HG03064 (cell line): ENCODE data around the gene PDE4D.
A peak's percentile ranks its signal among the peaks of the same experiment; 100 is the strongest.

Source experiments
- ATAC-seq: cut with Tn5 transposase; IDR thresholded peaks from one replicate; pipeline ENCODE4 v1.9.1; 2021; ENCODE audit warnings: low read depth; ENCODE audit not compliant: unreplicated experiment

PDE4D gene

GRCh38 chr5:59109383-59109782 is 784.1 kb downstream of the PDE4D start:
- no peak for ATAC-seq

DNA sequence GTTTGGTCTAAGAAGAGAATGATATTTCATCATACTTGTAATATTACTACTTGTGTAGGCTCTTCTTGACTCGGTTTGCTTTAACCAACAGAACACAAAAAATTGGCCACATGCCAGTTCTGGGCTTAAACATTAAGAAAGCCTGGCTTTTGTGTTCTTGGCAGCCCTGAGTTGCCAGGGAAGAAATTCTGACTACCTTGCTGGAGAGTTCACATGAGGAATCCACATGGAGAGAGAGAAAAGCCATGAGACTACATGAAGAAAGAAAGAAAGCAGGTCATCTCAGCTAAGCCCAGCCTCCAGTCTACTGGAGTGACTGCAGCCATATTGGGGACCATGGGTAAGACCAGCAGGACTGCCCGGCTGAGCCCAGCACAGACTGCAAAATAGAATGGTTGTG is 785.8 kb downstream of the PDE4D start:
- ATAC-seq = no peak

DNA sequence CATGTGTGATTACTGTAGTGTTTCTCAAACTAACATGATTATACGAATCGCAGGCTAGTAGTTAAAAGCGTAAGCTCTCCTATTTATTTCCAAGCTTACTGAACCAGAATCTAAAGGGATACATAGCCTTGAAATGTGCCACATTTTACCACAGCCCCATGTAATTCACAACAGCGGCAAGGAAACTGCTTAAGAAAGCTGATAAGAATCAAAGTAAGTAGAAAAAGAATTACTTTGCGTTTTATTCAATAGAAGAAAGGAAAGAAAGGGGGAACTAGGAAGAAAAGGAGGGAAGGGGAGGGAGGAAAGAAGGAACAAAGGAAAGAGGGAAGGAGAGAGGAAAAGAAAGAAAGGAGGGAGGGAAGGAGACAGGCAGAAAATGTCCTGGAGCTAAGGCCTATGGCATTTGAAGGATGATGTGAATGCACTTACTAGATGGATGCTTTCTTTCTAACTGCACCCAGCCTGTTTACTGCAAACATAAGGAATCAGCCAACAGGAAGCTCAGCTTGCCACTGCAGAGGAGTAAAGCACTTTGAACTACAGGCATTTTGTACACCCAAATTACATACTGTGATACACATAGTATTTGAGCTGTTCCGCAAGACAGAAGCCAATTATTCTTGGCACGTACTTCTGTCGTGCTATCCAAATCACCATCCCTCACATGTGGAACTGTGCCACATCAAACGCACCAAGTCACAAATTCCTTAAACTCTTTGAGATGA is 789.0 kb downstream of the PDE4D start:
- no peak for ATAC-seq

- ATAC-seq = no peak
Observed at GRCh38 chr5:59103303-59103702, 790.2 kb downstream of the PDE4D start.

DNA sequence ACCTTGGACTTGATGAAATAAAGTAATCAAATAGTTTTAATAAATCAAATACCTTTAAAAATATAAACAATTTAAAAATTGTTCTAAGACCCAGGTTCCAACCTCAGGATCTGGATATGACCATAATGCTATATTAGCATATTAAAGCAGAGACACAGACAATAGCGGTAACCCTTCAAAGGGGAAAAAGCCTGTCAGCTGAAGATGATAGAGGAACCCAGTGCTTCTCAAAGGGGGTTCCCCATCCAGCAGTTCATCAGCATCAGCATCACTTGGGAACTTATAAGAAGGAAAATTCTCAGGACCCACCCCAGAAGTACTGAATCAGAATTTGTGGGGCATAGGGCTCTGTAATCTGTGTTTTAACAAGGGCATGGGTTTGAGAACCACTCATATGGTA is 791.1 kb downstream of the PDE4D start:
- ATAC-seq = no peak

- ATAC-seq = no peak
Observed at GRCh38 chr5:59100875-59101274, 792.7 kb downstream of the PDE4D start.

DNA sequence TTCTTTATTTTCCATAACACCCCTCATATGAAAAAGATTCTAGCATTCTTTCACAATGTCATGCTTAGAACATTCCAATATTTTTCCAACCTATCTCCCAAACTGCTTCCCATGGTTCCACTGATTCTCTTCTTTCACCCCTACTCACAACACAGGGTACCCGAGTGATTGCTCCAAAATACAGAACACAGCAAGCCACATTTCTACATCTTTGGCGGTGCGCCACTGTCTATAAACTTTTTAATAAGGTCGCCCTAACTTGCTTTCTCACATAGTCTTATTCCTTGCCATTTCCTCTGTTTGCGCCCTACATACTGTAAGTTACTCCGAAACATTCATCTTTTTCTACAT is 793.6 kb downstream of the PDE4D start:
- no peak for ATAC-seq

GRCh38 chr5:59099270-59099994 is 794.1 kb downstream of the PDE4D start:
- peak; percentile 88 for ATAC-seq

DNA sequence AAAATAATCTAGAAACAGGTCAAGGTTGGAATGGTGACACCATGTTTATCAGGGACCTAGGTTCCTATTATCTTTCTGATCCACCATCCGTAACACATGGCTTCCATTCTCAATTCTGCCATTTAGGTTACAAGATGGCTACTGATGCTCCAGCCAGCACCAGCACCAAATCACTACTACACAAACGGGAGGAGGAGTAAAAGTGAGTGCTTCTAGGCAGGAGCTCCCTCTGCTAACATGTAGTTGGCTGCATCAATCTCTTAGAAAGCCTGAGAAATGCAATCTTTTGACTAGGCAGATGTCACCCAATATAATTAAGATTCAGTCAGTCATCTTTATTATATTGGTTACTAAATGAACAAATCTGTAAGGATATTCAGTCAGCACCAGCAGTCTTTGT is 794.8 kb downstream of the PDE4D start:
- ATAC-seq = no peak

DNA sequence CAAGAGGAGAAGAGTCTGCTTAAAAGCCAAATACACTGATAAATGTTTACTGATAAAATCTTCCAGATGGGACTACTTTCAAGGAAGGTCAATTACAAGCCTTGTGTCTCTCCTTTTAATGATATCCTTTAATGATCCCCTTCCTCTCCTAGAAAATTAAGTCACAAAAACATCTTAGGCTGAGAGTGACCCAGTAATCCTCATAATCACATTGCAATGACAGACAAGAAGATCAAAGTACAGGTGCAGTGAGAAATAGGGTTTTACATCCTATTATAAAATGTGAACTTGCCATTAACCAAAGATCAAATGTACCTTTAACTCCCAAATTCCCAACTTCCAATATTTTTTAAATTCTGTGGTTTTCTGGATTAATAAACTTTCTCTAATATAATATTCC is 795.8 kb downstream of the PDE4D start:
- ATAC-seq = no peak

DNA sequence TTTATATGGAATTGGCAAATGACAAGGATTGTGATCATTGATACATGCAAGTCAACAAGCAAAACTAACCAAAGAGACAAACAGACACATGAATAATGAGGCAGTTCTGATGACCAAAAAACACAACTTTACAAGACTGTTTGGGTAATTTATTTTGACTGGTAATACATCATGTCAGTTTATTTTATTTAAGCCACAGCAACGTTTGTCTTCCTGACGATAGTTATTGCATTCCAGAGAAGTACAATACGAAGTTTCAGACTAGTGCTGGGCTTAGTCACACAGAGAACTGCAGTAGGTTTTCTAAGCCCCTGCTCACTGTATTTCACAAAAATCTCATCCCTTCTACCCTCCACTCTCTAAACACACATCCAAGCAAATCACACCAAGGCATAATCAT is 796.4 kb downstream of the PDE4D start:
- no peak for ATAC-seq

- no peak for ATAC-seq
Observed at GRCh38 chr5:59095480-59095879, 798.0 kb downstream of the PDE4D start.

DNA sequence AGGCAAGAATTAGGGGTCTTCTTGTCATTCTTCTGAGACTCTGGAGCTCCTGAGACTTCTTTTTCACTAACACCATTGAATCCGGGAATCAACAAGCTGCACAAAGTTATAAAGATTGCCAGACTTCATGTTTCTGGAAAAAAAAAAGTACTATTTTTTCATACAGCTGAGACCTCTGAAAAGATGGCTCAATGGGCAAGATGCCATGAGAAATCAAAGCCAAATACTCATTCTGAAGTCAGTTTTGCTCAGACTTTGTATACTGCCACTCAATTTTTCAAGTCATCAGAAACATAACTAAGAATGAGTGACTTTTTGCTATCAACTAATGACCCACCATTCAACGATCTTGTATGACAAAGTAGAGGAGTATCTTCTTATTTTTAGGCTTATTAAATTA is 798.7 kb downstream of the PDE4D start:
- ATAC-seq = no peak

DNA sequence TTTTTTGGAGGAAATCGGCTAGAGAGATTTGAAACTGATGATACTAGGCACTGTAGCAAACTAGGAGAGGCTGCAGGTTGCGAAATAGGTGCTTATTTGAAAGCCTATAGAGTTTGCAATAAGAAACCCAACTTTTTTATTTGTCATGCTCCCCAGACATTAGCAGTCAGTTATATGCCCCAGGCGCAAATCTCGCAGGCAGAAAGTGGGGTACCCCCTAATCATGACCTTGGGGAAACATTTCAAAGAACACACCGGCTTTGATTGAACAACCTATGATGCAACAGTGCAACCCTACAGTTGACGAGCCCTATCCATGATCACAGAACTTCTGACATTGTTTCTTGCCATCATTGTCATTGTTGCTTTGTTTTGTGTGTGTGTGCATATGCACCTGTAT is 800.2 kb downstream of the PDE4D start:
- ATAC-seq = no peak

DNA sequence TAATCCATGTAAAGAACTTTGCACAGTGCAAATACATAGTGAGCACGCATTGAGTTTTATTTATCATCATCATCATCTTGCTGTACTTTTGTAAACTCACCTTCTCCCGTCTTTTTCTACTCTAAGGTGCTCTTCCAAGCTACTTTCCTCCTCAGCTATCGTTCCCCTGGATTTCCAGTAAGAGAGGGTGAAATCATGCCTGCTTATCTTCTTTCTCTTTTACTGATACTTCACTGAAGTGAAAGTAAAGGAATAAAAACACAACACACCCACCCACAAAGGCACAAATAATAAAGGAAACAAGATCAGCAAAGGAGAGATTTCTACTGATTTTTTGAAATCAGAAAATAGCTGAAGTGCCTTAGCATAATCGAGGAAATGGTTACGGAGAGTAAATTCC is 800.8 kb downstream of the PDE4D start:
- ATAC-seq = no peak

GRCh38 chr5:59091965-59092364 is 801.6 kb downstream of the PDE4D start:
- no peak for ATAC-seq

DNA sequence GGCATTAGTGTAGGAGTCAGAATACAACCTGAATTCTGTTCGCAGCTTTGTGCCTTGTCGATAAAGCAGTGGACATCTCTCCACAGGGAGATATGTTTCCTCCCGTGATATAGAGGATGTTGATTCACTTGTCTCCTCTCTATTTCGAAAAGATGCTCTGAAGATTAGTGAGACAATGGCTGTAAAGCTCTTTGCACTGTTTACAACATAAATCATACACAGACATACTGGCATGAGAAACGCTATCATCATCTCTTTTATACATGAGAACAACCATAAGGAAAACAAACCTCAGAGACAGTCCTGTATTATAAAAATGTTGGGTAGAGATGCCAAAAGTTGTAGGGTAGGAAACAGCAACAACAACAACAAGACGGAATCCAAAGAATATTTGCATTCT is 803.2 kb downstream of the PDE4D start:
- no peak for ATAC-seq

DNA sequence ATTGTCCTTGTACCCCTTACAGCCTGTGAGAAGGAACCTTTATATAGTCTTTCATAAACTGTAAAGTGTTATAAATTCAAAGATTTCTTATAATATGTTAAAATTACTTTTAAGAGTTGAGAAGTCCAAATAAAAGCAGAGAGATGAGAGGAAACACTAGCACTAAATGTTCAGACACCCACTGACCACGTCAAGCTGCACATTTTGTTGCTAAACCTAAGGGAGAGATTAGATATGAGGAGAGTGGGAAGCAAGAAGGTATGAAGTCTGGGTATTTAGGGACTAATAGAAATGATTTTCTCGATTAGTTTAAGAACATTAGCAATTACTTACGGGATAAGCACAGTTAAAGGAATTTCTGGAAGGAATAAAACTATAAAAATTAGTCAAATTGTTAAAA is 803.8 kb downstream of the PDE4D start:
- no peak for ATAC-seq

DNA sequence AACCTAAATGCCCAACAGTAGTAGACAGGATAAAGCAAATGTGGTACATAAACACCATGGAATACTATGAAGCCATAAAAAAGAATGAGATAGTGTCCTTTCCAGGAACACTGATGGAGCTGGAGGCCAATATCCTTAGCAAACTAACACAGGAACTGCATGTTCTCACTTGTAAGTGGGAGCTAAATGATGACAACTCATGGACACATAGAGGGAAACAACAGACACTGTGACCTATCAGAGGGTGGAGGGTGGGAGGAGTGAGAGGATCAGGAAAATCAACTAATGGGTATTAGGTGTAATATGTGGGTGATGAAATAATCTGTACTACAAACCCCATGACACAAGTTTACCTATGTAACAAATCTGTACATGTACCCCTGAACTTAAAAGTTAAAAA is 805.0 kb downstream of the PDE4D start:
- no peak for ATAC-seq

GRCh38 chr5:59086024-59086423 is 807.5 kb downstream of the PDE4D start:
- ATAC-seq = no peak

- no peak for ATAC-seq
Observed at GRCh38 chr5:59081693-59082092, 811.8 kb downstream of the PDE4D start.
